Transverse colon (tissue), 4 donors: Measurements from ENCODE around the gene SLC16A4. TPM values are rescaled to one million over a fixed set of nuclear protein-coding genes. Genes with fewer than 3 reads are reported as not detected.
A peak's percentile ranks its signal among the peaks of the same experiment; 100 is the strongest.

Experiments
- DNase-seq: peaks from one replicate; pipeline ENCODE4 v3.0.0-alpha.2; 2019
- H3K27ac ChIP-seq, 4 donors: fragments of 200-600 bp; sonication (generic); 2 replicates each; pipeline ENCODE4 v1.5.1; 2016 to 2018; ENCODE audit warnings: inconsistent platforms in 4 of 4
- H3K27me3 ChIP-seq: fragments of 200-600 bp; sonication (generic); 2 replicates; pipeline ENCODE4 v1.5.1; 2017; ENCODE audit warnings: inconsistent platforms
- H3K36me3 ChIP-seq, 4 donors: fragments of 200-600 bp; sonication (generic); 2 replicates each; pipeline ENCODE4 v1.5.1; 2017 to 2019; ENCODE audit warnings: inconsistent platforms in 4 of 4
- H3K4me1 ChIP-seq, 4 donors: fragments of 200-600 bp; sonication (generic); 2 replicates each; pipeline ENCODE4 v1.5.1; 2017 to 2020; ENCODE audit warnings: inconsistent platforms in 4 of 4
- H3K4me3 ChIP-seq, 4 donors: fragments of 200-600 bp; sonication (generic); 1 replicate in 1 of 4; 2 replicates in 3 of 4; pipeline versions ENCODE4 v1.5.1 to v1.6.1; 2017 to 2019; ENCODE audit warnings: inconsistent platforms in 4 of 4
- H3K9me3 ChIP-seq, 2 donors: fragments of 200-600 bp; sonication (generic); 2 replicates each; pipeline ENCODE4 v1.5.1; 2017 to 2019; ENCODE audit warnings: inconsistent platforms in 2 of 2
- CTCF ChIP-seq, 5 experiments: fragments of 200-600 bp in 3 of 5; fragments of 450-650 bp in 2 of 5; sonication (generic) in 3 of 5; IDR thresholded peaks; 1 replicate in 2 of 5; 2 replicates in 3 of 5; pipeline ENCODE4 v1.5.1; 2016 to 2017; ENCODE audit warnings: antibody characterized with exemption in 5 of 5, inconsistent platforms in 3 of 5, mild to moderate bottlenecking in 2 of 5, moderate library complexity in 1 of 5
- EP300 ChIP-seq: sonication (generic); formaldehyde crosslinking; IDR thresholded peaks from one replicate; pipeline ENCODE4 v1.6.1; 2017; ENCODE audit warnings: antibody characterized with exemption, low read depth
- POLR2A ChIP-seq: fragments of 450-650 bp; IDR thresholded peaks from one replicate; pipeline ENCODE4 v1.6.1; 2016; ENCODE audit warnings: antibody characterized with exemption, mild to moderate bottlenecking, moderate library complexity
- POLR2AphosphoS5 ChIP-seq, 3 donors: sonication (generic); formaldehyde crosslinking; IDR thresholded peaks; one replicate each; pipeline ENCODE4 v1.6.1; 2016; ENCODE audit warnings: antibody characterized with exemption in 3 of 3
- WGBS, 2 donors: methylation state at CpG; one replicate each; pipeline ENCODE4 v1.1.5; 2018; ENCODE audit warnings: low coverage in 1 of 2; 5-methylcytosine and 5-hydroxymethylcytosine counted together
- in situ Hi-C, 4 donors: fragments of 200-750 bp; cut with MboI; loops; one replicate each; pipeline versions ENCODE4 v1.15.0 to v1.15.1; 2017; ENCODE audit warnings: low sequenced_read_pairs in 3 of 4, low pct_ligation_motif_present in 1 of 4, low pct_unique_long_range_greater_than_20kb in 1 of 4
- intact Hi-C: fragments of 100-400 bp; cut with DNase I; formaldehyde crosslinking; loops from one replicate; pipeline ENCODE4 v1.15.1; 2023; ENCODE audit warnings: low total_unique reads
- total RNA-seq, 4 donors: library from RNA; depleted of rRNA; stranded (reverse); fragments of >200 nt; gene quantifications; one replicate each; pipeline ENCODE4 v1.1.0, GENCODE V29; 2016

Gene SLC16A4
- total RNA-seq, 4 donors from 2014 or later = 1.4 to 3.7 (median 3.2) TPM; not detected in 1

- Histone ChIP-seq H3K4me1 (peaks cover 0 to 25% (median 4%) of the 10 kb centered on the region in 4 donors), H3K27ac (peak overlapping the region in 1 of 4 donors; percentile 25)
- in situ Hi-C loops = no loop called here
Observed at GRCh38 chr1:110380672-110381283, 10.0 kb downstream of the SLC16A4 start.

GRCh38 chr1:110375490-110375889 is 15.3 kb downstream of the SLC16A4 start:
- 92% methylated on average over 1 of the region's 1 CpG for WGBS, 2 donors
- TF ChIP-seq POLR2AphosphoS5 (IDR thresholded peaks at IDR 0.05) = no peak
- no peak for TF ChIP-seq CTCF (IDR thresholded peaks at IDR 0.05)
- no peak for TF ChIP-seq EP300
- TF ChIP-seq POLR2A = no peak
- no peaks in the 10 kb centered on the region for H3K4me1 ChIP-seq
- H3K36me3 ChIP-seq = peaks cover 0 to 35% (median 8%) of the 10 kb centered on the region in 4 donors
- intact Hi-C loops (no loop called here), in situ Hi-C loops (no loop called here)
- no peaks in the 10 kb centered on the region for H3K27me3 ChIP-seq
- no peak overlapping the region for H3K4me3 ChIP-seq
- H3K27ac ChIP-seq = no peak overlapping the region
- H3K9me3 ChIP-seq = no peaks in the 10 kb centered on the region
- DNase-seq = no peak

More at GRCh38 chr1:110380672-110381283, 10.0 kb downstream of the SLC16A4 start:
- DNase-seq = no peak
- intact Hi-C loops = no loop called here
- H3K27me3 ChIP-seq = no peaks in the 10 kb centered on the region
- 65 to 84% methylated on average over 8 to 10 of the region's 10 CpGs for WGBS, 2 donors
- TF ChIP-seq EP300 (no peak), CTCF (IDR thresholded peaks at IDR 0.05) (no peak), POLR2AphosphoS5 (IDR thresholded peaks at IDR 0.05) (no peak), POLR2A (no peak)
- H3K9me3 ChIP-seq = no peaks in the 10 kb centered on the region
- H3K36me3 ChIP-seq = peaks cover 0 to 12% (median 5%) of the 10 kb centered on the region in 4 donors
- no peak overlapping the region for H3K4me3 ChIP-seq

GRCh38 chr1:110370827-110371226 is 20.0 kb downstream of the SLC16A4 start:
- intact Hi-C loops (no loop called here), in situ Hi-C loops (no loop called here)
- H3K36me3 ChIP-seq = peaks cover 0 to 29% (median 2%) of the 10 kb centered on the region in 4 donors
- 20% methylated on average over 1 of the region's 1 CpG; no CpG with 5 or more reads in 1 of the 2 donors for WGBS, 2 donors
- H3K27me3 ChIP-seq = no peaks in the 10 kb centered on the region
- no peak overlapping the region for H3K27ac ChIP-seq
- no peak for DNase-seq
- H3K4me3 ChIP-seq = no peak overlapping the region
- no peaks in the 10 kb centered on the region for H3K4me1 ChIP-seq
- no peaks in the 10 kb centered on the region for H3K9me3 ChIP-seq
- TF ChIP-seq POLR2A (no peak), CTCF (IDR thresholded peaks at IDR 0.05) (no peak), EP300 (no peak), POLR2AphosphoS5 (IDR thresholded peaks at IDR 0.05) (no peak)

- TF ChIP-seq EP300 (no peak), POLR2A (no peak), POLR2AphosphoS5 (IDR thresholded peaks at IDR 0.05) (no peak), CTCF (IDR thresholded peaks at IDR 0.05) (no peak)
- Histone ChIP-seq H3K27ac (no peak overlapping the region), H3K9me3 (no peaks in the 10 kb centered on the region), H3K36me3 (peaks cover 0 to 20% (median 3%) of the 10 kb centered on the region in 4 donors), H3K4me1 (no peaks in the 10 kb centered on the region), H3K4me3 (no peak overlapping the region), H3K27me3 (no peaks in the 10 kb centered on the region)
- intact Hi-C loops (no loop called here), in situ Hi-C loops (no loop called here)
- no peak for DNase-seq
- 88 to 95% methylated on average over 3 of the region's 3 CpGs for WGBS, 2 donors
Observed at GRCh38 chr1:110364221-110364620, 26.6 kb downstream of the SLC16A4 start.
